HG03280 (cell line): ENCODE results near the gene FAM228A.
A peak's percentile ranks its signal among the peaks of the same experiment; 100 is the strongest.
"Not testable (repeated sequence)": the region's sequence is repeated elsewhere in the genome, so short reads cannot be mapped to it uniquely, and the experiment has no call there.

Experiments
- ATAC-seq: cut with Tn5 transposase; IDR thresholded peaks from one replicate; pipeline ENCODE4 v1.9.1; 2021; ENCODE audit warnings: mild to moderate bottlenecking, moderate library complexity; ENCODE audit not compliant: unreplicated experiment

Gene FAM228A

DNA sequence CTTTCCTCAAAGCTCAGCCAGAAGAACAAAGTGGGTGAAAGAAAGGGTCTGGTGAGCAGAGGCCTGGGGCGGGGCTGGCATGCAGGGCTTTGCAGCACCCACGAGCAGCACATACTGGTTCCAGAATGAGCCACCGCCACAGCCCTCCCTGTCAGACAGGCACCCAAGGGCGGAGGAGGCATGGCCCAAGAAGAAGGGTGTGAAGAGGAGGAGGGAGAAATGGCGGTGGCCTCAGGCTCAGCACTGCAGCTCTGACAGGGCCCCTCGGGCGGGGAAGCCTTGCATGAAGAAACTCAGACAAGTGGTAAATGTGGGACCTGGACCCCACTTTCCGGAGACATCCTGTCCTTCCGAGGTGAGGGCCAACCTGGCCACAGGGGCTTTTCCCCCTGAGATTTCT is 15.7 kb downstream of the FAM228A start:
- no peak for ATAC-seq

DNA sequence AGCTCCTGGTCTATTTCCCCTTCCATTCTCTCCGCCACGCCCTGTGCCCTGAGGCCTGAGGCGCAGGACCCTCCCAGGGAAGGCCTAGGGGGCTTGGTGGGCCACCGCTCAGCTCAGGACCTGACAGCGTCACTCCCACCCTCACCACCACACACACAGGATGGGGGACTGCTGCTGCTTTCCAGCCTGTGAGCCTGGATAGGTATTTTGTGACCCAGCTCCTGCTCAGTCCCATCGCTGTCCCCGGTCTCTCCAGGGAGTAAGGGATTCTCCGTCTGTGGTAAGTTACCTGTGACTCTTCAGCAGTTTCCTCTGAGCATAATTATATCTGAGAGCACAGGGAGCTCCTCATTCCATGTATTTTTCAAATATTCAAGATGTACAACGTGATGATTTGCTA is 16.3 kb downstream of the FAM228A start:
- no peak for ATAC-seq

DNA sequence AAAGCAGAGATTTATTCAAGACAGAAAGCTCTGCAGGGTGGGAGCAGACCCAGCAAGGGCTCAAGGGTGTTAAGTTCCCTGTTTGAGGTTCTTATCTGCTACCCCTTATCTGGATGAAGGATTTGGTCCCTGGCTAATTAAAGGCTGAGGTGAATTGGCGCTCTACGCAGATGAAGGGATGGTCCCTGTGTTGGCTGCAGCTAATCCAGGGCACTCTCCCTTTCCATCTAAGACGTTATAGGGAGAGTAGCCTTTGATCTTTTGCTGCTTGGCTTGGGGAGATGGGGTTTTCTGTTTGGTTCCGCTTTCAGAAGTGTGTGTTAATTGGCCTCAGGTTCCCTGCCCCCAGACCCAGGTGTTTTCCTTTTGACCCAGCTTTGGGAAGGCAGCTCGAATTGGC is 17.0 kb downstream of the FAM228A start:
- no peak for ATAC-seq

DNA sequence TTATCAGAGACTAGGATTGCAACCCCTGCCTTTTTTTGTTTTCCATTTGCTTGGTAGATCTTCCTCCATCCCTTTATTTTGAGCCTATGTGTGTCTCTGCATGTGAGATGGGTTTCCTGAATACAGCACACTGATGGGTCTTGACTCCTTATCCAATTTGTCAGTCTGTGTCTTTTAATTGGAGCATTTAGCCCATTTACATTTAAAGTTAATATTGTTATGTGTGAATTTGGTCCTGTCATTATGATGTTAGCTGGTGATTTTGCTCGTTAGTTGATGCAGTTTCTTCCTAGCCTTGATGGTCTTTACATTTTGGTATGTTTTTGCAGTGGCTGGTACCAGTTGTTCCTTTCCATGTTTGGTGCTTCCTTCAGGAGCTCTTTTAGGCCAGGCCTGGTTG is 22.4 kb downstream of the FAM228A start:
- ATAC-seq, result not testable (repeated sequence)

DNA sequence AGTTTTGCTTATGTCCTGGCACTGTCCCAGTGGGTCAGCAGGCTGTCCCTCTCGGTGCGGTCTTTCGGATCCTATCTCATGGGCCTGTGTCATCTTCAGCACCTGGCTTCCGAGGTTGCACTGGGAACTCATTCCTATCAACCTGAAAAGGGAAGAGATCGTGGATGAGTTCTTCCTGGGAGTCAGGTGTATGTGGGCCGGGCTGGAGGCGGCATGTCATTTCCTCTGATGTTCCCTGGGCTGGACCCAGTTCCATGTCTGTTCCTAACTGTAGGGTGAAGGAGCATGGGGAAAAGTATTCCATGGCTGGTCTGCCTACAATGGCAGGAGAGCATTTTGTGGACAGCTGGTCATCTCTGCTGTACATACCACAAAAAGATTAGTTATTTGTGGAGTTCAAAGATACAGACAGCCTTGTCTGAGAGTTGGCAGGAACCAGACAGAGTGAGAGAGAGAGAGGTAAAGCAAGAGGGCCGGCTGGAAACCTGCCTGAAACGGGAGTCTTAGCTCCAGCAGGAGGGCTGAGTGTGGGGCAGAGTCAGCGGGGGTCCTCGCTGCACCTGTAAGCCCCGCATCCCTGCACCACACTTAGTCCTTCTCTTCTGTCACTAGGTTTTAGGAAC is 25.2 kb downstream of the FAM228A start:
- no peak for ATAC-seq

DNA sequence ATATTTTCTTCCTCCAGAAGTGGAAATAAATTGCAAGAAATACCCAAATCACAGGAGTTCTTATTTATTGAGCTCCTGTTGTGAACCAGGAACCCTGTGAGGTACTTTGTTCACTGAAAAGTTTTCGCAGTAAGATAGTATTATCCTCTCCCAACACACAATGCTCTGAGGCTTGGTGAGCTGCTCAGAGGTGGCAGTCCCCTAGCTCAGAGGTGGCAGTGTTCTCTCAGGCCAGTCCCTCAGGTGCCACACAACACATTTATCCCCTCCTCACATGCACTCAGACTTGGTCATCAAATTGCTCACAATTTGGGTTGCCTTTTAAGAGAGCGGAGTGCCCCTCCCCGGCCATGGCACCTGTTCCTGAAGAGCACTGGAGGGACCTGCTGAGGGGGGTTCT is 25.9 kb downstream of the FAM228A start:
- no peak for ATAC-seq

DNA sequence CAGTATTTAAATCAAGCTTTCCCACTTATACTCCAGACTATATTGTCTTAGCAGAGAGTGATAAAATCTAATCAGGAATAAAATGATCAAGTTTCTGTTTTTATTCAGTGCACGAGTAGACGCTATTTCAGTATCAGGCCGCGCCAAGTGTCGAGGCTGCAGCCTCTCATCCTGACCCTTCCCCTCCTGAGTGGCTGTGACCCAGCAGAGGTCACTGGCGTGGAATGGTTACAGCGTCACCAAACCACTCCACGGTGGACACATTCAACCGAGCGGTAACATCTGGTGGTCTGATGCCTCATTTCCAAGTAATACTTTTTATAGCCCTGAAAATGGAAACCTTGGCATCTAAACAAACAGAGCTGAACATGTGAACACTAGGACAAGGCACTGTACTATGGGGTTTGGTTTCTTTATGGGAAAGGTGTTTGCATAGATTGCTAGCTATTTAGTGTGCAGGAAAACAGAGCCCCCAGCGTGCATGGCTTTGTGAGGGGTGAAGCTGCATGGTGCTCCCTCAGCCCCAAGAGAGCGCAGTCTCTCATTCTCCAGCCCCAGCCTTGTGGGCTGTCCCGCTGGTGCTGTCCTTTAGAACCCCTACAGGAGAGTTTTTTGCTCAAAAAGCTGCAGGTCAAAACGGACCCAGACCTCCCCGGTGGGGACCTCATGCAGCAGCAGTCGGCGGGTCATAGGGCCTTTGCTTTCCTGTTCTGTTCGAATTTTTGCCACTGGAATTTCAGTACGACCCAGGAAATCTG is 28.4 kb downstream of the FAM228A start:
- no peak for ATAC-seq

DNA sequence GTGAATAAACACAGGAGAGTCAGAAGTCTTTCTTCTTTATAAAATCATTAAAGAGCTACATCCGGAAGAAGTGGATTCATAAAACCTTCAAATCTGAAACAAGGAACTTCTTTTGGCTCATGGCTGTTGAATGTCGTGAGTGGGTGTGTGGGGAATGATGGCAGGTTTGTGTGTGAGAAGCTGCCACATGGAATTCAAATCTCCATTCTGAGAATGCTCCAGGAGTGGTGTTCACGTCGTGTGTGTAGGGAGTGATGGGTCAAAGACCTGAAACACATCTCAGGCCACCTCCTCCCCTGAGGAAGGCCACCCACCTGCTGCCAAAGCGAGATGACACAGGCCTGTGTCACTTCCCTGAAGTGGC is 28.9 kb downstream of the FAM228A start:
- ATAC-seq, result no peak

DNA sequence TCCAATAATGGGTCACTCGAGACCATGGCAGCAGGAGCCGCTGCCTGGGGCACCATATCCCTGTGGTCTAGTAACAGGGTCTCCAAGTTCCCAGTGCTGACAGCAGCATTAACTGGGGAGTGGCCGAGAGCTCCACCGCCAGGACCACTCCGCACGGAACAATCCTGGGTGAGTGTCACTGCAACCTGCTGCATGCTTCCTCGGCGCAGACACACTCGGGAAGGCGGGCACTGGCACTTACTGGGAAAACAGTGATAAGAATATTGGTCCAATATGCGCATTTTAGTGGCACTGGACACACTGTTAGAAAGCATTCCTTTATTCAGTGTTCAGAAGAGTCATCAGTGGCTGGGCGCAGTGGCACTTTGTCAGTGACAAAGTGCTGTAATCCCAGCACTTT is 29.7 kb downstream of the FAM228A start:
- no peak for ATAC-seq

DNA sequence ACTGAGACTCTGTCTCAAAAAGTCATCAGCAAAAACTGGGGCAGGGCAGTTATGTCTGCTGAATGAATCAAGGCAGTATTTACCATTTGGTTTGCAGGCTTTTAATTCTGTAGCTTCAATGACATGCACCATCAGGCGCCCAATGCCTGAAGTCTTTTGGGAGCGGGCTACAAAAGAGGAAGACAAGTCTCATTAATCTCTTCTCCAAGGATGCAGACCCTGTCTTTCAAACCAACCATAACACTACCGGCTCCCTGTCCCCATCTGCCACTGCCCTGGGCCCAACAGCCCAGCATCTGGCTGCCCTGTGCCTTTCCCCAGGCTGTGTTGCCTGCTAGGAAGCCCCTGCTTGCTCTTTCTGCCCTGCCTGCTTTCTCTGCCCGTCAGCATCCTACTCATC is 30.3 kb downstream of the FAM228A start:
- no peak for ATAC-seq

DNA sequence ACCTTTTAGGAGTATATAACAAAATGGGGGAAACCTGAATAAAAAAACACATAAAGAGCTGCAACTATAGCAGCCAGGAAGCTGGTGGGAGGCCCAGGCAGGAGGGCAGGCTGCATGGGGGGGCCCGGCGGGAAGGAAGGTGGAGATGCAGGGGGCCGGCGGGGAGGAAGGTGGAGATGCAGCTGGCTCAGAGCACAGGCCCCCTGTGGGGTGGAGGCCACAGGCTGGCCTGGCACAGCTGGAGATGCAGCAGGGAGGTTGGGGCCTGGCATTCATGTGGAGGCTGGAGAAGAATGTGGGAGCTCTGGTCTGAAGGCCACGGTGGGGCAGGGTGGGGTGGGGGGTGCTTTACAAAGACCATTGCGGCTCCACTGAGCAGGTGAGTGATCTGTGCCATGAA is 31.4 kb downstream of the FAM228A start:
- ATAC-seq, result no peak

DNA sequence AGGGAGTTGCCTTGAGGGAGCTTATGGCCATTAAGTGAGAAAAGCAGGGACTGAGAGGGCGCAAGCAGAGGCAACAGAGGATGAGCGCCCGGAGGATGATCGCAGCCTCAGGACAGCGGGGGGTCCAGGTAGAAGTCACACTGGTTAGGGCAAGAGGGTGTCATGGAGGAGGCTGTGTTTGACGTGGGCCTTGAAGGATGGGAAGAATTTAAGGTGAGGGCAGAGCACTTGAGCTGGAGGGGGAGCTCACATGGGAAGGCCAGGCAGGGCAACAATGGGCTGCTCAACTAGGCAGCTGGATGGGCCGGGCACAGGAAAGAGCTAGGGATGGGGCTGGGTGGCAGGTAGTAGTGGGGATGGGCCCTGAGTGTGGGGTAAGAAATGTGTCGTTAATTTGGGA is 31.9 kb downstream of the FAM228A start:
- ATAC-seq, result no peak

DNA sequence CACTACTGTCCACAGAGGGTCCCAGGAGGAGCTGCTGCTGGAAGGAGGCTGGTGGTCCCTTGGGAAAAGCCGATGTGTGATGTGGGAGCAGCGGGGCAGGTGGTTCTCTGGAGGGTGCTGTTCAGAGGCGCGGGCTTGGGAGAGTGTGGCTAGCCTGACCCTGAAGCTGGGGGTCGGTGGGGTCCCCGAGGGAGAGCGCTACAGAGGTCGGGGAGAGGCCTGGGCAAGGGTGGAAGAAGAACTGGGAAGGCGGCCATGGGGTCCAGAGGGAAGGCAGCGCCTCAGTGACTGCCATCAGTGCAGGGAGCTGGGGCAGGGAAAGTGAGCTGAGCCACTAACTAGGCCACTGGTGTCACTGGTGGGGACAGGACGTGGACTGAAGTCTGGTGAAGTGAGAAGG is 32.5 kb downstream of the FAM228A start:
- no peak for ATAC-seq

DNA sequence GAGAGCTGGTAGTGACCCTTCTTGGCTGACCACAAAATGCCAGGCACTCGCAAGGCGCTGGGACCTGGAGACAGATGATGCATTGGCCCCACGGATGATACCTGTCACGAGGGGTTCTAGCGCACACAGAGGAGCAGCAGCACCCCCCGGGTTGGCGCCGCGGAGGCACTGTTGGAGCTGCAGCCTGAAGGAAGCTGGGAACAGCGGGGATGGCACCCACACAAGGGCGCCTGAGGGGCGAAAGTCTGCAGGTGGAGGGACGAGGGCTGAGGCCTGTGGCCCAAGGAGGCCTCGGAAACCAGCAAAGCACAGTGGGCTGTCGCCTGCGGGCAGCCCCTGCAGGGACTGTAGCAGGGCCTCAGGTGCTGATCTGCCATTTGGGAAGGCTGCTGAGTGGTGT is 33.6 kb downstream of the FAM228A start:
- ATAC-seq, result no peak

DNA sequence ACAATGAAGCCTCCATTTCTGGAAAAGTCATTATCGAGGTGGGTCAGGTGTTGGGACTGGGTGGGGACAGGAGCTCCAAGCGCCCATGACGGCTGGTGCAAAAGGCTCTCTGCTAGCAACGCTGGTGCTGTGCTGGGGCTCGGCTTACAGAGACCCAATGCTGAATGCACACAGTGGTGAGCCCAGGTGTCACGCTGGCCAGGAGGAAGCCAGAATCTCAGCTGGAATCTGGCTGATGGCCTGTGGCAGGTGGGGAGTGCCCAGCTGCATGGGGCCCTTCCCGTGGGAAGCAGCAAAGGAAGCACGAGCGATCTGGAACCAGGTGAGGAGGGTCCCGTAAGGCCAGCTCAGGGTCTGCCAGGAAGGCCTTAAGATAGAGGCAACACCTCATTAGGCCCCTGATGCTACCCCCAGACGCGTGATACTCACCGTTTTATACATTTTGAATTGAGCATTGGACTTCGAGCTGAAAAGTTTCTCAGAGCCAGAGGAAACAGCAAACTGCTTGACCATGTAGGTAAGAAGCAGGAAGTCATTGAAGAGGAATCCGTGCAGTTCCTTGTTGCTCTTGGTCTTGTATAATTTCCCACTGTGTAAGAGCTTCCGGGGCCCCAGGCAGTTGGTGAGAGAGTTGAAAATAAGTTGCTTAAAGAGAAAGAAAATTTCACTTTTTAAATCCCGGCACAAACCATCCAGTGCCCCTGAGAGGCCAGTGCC is 34.7 kb downstream of the FAM228A start:
- no peak for ATAC-seq

DNA sequence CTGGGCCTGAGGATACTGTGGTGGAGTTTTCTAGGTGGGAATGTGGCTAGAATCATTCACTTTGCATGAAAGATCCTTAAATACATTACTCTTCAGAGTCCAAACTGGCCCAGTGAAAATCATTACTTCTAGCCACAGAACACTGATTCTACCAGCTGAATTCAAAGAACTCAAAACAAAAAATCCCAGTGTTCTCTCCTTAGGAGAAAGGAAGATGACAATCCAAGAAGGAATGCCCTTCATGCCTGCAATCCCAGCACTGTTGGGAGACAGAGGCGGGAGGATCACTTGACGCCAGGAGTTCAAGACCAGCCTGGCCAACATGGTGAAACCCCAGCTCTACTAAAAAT is 35.2 kb downstream of the FAM228A start:
- no peak for ATAC-seq

DNA sequence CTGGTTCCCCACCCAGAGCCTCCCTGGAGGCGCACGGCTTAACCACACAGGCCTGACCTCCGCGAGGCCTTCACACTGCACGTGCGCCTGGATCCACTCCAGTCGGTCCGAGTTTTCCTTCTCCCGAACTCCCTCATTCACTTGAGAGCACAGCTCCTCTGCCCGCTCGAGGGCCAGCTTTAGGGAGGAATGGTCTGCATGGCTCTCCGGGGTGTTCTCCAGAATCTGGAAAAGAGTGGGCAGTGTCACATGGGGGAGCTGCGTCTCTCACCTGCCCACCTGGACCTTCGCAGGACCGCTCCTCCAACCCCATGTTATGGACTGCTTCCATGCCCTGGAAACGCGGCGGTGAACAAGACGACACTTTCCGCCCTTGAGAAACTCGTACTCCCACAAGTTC is 35.9 kb downstream of the FAM228A start:
- ATAC-seq, result no peak

DNA sequence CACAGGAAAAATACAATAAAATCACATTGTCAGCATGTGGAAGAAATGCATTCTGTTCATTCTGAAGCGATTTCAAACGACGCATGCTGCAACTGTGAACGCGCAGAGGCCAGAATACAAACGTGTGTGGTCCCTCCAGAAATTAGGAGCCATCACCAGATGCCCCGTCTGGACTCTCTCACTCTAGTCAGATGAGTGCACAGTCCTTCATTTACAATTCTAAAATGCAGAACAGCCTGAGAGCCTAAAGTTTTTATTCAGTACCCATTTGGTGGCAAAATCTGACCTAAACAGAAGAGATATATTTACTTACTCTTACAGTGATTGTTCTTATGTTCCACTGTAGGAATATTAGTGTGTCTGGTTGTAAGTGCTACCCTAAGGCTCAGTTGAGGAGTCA is 36.6 kb downstream of the FAM228A start:
- ATAC-seq, result no peak

DNA sequence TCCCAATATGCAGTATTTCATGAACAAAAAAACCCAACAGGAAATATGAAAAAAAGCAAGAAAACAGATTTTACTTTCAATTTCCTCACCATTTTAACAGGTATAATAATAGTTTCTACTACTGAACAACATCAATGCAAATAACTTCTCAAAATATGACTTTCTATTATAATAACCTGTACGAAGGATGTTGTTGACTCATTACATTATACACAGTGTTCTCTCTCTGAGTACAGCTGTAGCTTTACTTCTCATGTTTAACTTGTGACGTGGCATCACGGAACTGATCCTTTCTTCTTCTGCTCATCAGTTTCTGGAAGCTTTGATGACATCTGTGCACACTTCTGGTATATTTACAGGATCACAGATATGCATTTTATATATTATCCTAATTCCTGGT is 40.0 kb downstream of the FAM228A start:
- peak; percentile 93 for ATAC-seq

DNA sequence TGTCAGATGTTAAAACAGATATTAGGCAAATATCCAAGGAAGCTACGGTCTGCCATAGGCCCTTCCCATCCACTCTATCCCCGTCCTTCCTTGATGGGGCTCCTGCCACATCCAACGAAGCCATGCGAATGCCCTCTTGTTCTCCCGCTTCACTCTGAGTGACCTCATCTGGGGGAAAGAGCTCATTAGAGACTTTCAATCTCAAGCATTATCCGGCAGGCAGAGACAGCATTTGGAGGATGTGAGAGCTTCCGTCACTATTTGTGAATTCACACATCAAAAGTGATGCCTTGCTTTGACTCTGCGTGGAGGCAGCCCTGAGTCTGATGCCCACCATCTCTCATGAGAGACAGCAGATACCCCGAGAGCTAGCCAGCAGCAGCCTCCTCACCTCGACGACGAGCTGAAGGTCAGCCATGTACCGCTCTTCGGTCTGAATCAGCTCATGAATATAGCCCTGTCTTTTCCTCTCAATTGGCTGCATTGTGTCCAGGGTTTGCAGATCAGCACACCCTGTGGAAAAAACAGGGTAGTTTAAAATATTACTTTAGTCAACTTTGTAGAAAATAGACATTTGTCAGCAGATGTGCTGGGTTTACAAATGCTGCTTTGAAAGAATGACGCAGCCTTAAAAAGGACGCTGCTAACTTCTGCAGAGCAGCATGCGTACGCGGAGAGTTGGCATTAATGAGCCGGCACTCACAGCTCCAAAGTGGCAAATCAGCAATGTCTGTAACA is 45.9 kb downstream of the FAM228A start:
- ATAC-seq, result no peak

DNA sequence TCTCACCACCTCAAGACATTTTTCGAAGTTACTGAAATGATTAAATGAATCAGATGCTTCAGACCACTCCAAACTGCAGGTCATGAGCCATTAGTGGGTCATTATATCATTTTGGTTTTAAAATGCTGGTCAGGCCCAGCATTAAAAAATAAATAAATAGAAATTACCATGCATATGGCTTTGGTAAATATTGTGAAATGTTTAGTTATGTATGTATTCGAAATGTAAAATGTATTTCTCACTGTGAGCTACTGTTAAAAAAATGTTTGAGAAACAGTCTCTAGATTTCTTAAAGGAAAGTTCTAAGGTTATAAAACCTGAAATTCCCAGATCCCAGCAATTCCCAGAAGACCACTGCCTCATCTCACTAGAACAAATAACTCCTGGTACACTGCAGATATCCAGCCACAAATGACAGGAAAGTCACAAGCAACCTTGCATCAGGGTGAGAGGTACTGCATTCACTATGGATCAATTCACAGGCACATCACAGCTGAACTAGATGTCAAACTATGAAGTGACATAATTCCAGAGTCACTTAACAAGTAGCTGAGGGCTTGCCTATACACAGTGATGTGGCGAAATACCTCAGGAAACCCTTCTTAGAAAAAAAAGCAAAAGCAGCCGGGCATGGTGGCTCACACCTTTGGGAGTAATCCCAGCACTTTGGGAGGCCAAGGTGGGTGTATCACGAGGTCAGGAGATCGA is 46.6 kb downstream of the FAM228A start:
- ATAC-seq, result no peak
